GM12878 (cell line): ENCODE measurements around the gene TCERG1L. TPM values are rescaled to one million over a fixed set of nuclear protein-coding genes. Genes with fewer than 3 reads are reported as not detected.

Experiments
- ATAC-seq: fragments of 200-7000 bp; cut with Tn5 transposase; 3 replicates; pipeline ENCODE4 v1.9.1; 2020; ENCODE audit warnings: mild to moderate bottlenecking, moderate library complexity
- BruUV-seq: library from RNA; stranded (reverse); fragments of 400-500 nt; replicated peaks from 2 replicates; lab custom pipeline; 2021; lab: Mats Ljungman, UMichigan
- CTCF ChIA-PET: fragments of 300-600 bp; sonication (Branson Sonifier 250); formaldehyde crosslinking; extraction: SDS; loops from one replicate; lab custom pipeline; 2021; ENCODE audit warnings: inconsistent platforms; lab: Yijun Ruan, JAX
- POLR2A ChIA-PET: fragments of 350-600 bp; formaldehyde crosslinking; extraction: SDS; loops from one replicate; lab custom pipeline; 2021; ENCODE audit warnings: inconsistent platforms; lab: Charles Lee
- RAD21 ChIA-PET: fragments of 300-600 bp; sonication (Branson Sonifier 250); formaldehyde crosslinking; loops from one replicate; lab custom pipeline; 2023; ENCODE audit warnings: antibody characterized with exemption; ENCODE audit not compliant: unreplicated experiment; lab: Charles Lee
- SMC1A ChIA-PET: fragments of 300-600 bp; sonication (Branson Sonifier 250); formaldehyde crosslinking; loops from one replicate; lab custom pipeline; 2023; ENCODE audit not compliant: unreplicated experiment, uncharacterized antibody; lab: Charles Lee
- DNase-seq: peaks from one replicate; pipeline ENCODE4 v3.0.0-alpha.2; 2011; ENCODE audit warnings: low read depth, low spot score
- FAIRE-seq: peaks from 3 replicates; lab custom pipeline; 2011; peaks lifted over from hg19 to GRCh38; lab: Jason Lieb, UNC
- H2AFZ ChIP-seq: 2 replicates; pipeline ENCODE4 v1.6.0; 2011; ENCODE audit warnings: low read depth, low read length, control low read depth; ENCODE audit not compliant: control insufficient read depth
- H3K27ac ChIP-seq: 2 replicates; pipeline ENCODE4 v1.5.1; 2011; ENCODE audit warnings: control low read depth; ENCODE audit not compliant: control insufficient read depth, insufficient read depth
- H3K27me3 ChIP-seq, 2 experiments: replicated peaks in 1 of 2; 2 replicates each; pipeline versions ENCODE4 v1.6.0 to v1.6.1; 2011; ENCODE audit warnings: low read length in 1 of 2; ENCODE audit not compliant: control insufficient read depth in 2 of 2, insufficient read depth in 2 of 2
- H3K36me3 ChIP-seq, 2 experiments: 2 replicates each; pipeline ENCODE4 v1.5.1; 2011; ENCODE audit warnings: low read length in 1 of 2; ENCODE audit not compliant: control insufficient read depth in 2 of 2, insufficient read depth in 2 of 2
- H3K4me1 ChIP-seq: 2 replicates; pipeline ENCODE4 v1.6.1; 2011; ENCODE audit warnings: mild to moderate bottlenecking, low read length, moderate library complexity, mixed read lengths; ENCODE audit not compliant: control insufficient read depth, insufficient read depth
- H3K4me2 ChIP-seq: 2 replicates; pipeline ENCODE4 v1.6.0; 2011; ENCODE audit warnings: control low read depth; ENCODE audit not compliant: control insufficient read depth, insufficient read depth
- H3K4me3 ChIP-seq: fragments of 200-600 bp; sonication (generic); 2 replicates; pipeline ENCODE4 v1.5.1; 2016
- H3K79me2 ChIP-seq: 2 replicates; pipeline ENCODE4 v1.6.0; 2011; ENCODE audit warnings: low read length; ENCODE audit not compliant: control insufficient read depth, insufficient read depth
- H3K9ac ChIP-seq: 2 replicates; pipeline ENCODE4 v1.8.0; 2011; ENCODE audit warnings: low read length, control low read depth, mixed read lengths; ENCODE audit not compliant: control insufficient read depth, insufficient read depth
- H3K9me3 ChIP-seq: replicated peaks from 3 replicates; pipeline ENCODE4 v1.5.1; 2011; ENCODE audit warnings: mild to moderate bottlenecking, low read length; ENCODE audit not compliant: control insufficient read depth, insufficient read depth
- H4K20me1 ChIP-seq: 2 replicates; pipeline ENCODE4 v1.6.0; 2011; ENCODE audit not compliant: control insufficient read depth, insufficient read depth
- CHD1 ChIP-seq: IDR thresholded peaks from 2 replicates; pipeline ENCODE4 v1.6.1; 2012; ENCODE audit warnings: low read depth, low read length, improper control_type of control experiment
- CREM ChIP-seq: IDR thresholded peaks from 2 replicates; pipeline ENCODE4 v1.6.1; 2014; ENCODE audit warnings: antibody characterized with exemption, low read depth
- EZH2 ChIP-seq: IDR thresholded peaks from 2 replicates; pipeline ENCODE4 v1.6.1; 2012; ENCODE audit warnings: low read depth, mild to moderate bottlenecking, control low read depth, inconsistent platforms, low read length, borderline replicate concordance; ENCODE audit not compliant: control insufficient read depth
- FOXM1 ChIP-seq: IDR thresholded peaks from 2 replicates; pipeline ENCODE4 v1.6.1; 2012; ENCODE audit warnings: low read depth, mild to moderate bottlenecking, inconsistent platforms, low read length, moderate library complexity
- IKZF2 ChIP-seq, 2 experiments: fragments of 450-650 bp; IDR thresholded peaks; 2 replicates each; pipeline ENCODE4 v1.6.1; 2017; ENCODE audit warnings: mild to moderate bottlenecking in 2 of 2, moderate library complexity in 2 of 2
- MTA3 ChIP-seq: IDR thresholded peaks from 2 replicates; pipeline ENCODE4 v1.6.1; 2012; ENCODE audit warnings: low read length, inconsistent platforms, borderline replicate concordance
- NBN ChIP-seq: fragments of 450-650 bp; IDR thresholded peaks from 2 replicates; pipeline ENCODE4 v1.6.1; 2016
- NR2C1 ChIP-seq: fragments of 450-650 bp; IDR thresholded peaks from 2 replicates; pipeline ENCODE4 v1.6.1; 2017; ENCODE audit warnings: antibody characterized with exemption, mild to moderate bottlenecking, moderate library complexity
- RAD21 ChIP-seq: IDR thresholded peaks from 2 replicates; pipeline ENCODE4 v1.6.1; 2011; ENCODE audit warnings: mild to moderate bottlenecking, low read depth, low read length, moderate library complexity; ENCODE audit not compliant: insufficient read depth
- RUNX3 ChIP-seq: IDR thresholded peaks from 2 replicates; pipeline ENCODE4 v1.6.1; 2012; ENCODE audit warnings: low read length, inconsistent platforms
- SMARCA5 ChIP-seq: fragments of 450-650 bp; IDR thresholded peaks from 2 replicates; pipeline ENCODE4 v1.6.1; 2017; ENCODE audit warnings: mild to moderate bottlenecking
- SRF ChIP-seq, 2 experiments: IDR thresholded peaks; 2 replicates each; pipeline ENCODE4 v1.6.1; 2011; ENCODE audit warnings: low read depth in 2 of 2, low read length in 2 of 2, mild to moderate bottlenecking in 1 of 2, moderate library complexity in 1 of 2
- SUPT20H ChIP-seq: IDR thresholded peaks from 2 replicates; pipeline ENCODE4 v1.6.1; 2011; ENCODE audit warnings: low read depth, mild to moderate bottlenecking, low read length, moderate library complexity, borderline replicate concordance; ENCODE audit not compliant: control insufficient read depth
- ZNF217 ChIP-seq: fragments of 450-650 bp; IDR thresholded peaks from 2 replicates; pipeline ENCODE4 v1.6.1; 2017; ENCODE audit warnings: antibody characterized with exemption, mild to moderate bottlenecking
- ZNF384 ChIP-seq: IDR thresholded peaks from 2 replicates; pipeline ENCODE4 v1.6.1; 2012; ENCODE audit warnings: low read depth, mild to moderate bottlenecking, low read length, improper control_type of control experiment, borderline replicate concordance
- ZNF622 ChIP-seq: fragments of 450-650 bp; IDR thresholded peaks from 2 replicates; pipeline ENCODE4 v1.6.1; 2017; ENCODE audit warnings: mild to moderate bottlenecking, inconsistent platforms
- WGBS: methylation state at CpG from one replicate; pipeline ENCODE4 v1.1.6; 2016; ENCODE audit warnings: low lambda C conversion rate; ENCODE audit not compliant: insufficient replicate concordance, insufficient coverage; ENCODE audit errors: missing lambda C conversion rate; 5-methylcytosine and 5-hydroxymethylcytosine counted together
- in situ Hi-C: fragments of 300-500 bp; cut with MboI; formaldehyde crosslinking; loops from 9 replicates; pipeline ENCODE4 v1.14.3; 2018; ENCODE audit warnings: mixed read lengths
- intact Hi-C: fragments of 100-400 bp; cut with micrococcal nuclease; formaldehyde crosslinking; loops from one replicate; pipeline ENCODE4 v1.14.2; 2022; ENCODE audit not compliant: unreplicated experiment
- polyA plus RNA-seq, 11 experiments: library from polyadenylated mRNA; depleted of rRNA in 4 of 11; unstranded in 6 of 11; stranded (reverse) in 5 of 11; fragments of >200 nt; fragmentation: Nextera tagmentation in 4 of 11; fragmentation: Illumina TruSeq in 1 of 11; extraction: Ambion mirVana in 4 of 11; extraction: Trizol in 1 of 11; gene quantifications; 1 replicate in 1 of 11; 2 replicates in 10 of 11; pipeline versions ENCODE4 v1.2.1 to v1.2.3, GENCODE V29; 2011 to 2016; ENCODE audit warnings: inconsistent platforms in 2 of 11, missing spikeins in 2 of 11, low read depth in 1 of 11
- total RNA-seq, 4 experiments: library from RNA; depleted of rRNA in 3 of 4; stranded (reverse); fragments of >200 nt in 3 of 4; fragmentation: Illumina TruSeq in 1 of 4; extraction: Trizol in 1 of 4; gene quantifications; 2 replicates each; pipeline versions ENCODE4 v1.2.1 to v1.2.3, GENCODE V29; 2013 to 2021
- TF ChIP-seq, protein P1 (sequence below): IDR thresholded peaks from 2 replicates; pipeline ENCODE4 v1.6.1; 2012; ENCODE audit warnings: mild to moderate bottlenecking, low read depth, low read length

TCERG1L gene
- total and polyA plus RNA-seq, 10 of the 15 experiments (the other 5 are each of a cell fraction or from before 2014, with no cell fraction given): not detected

GRCh38 chr10:131199646-131200045 lies 111.9 kb downstream of the TCERG1L start:
- DNase-seq: no peak
- Histone ChIP-seq H3K36me3 (no peaks in the 10 kb centered on the region), H3K4me1 (no peaks in the 10 kb centered on the region), H3K27ac (no peak overlapping the region), H3K4me3 (no peak overlapping the region), H3K9ac (no peak overlapping the region), H3K27me3 (no peaks in the 10 kb centered on the region), H3K4me2 (no peak overlapping the region), H2AFZ (no peak overlapping the region), H3K9me3 (no peaks in the 10 kb centered on the region; the same call in 2 of the 3 replicates), H4K20me1 (no peaks in the 10 kb centered on the region), H3K79me2 (no peaks in the 10 kb centered on the region)
- no peak for TF ChIP-seq NBN
- no peak for FAIRE-seq
- CTCF ChIA-PET: no interaction called here
- no peak for ATAC-seq
- RAD21 ChIA-PET: no interaction called here
- intact Hi-C loops: no loop called here
- POLR2A ChIA-PET: no interaction called here
- BruUV-seq: no TSS peak
- under 1% methylated on average over 6 of the region's 6 CpGs for WGBS
- SMC1A ChIA-PET: interaction anchor here (0.6 kb wide), 1 partner anchor 379 kb away, joined by 3 read pairs; no protein-coding TSS in a partner anchor
- in situ Hi-C loops: no loop called here

DNA sequence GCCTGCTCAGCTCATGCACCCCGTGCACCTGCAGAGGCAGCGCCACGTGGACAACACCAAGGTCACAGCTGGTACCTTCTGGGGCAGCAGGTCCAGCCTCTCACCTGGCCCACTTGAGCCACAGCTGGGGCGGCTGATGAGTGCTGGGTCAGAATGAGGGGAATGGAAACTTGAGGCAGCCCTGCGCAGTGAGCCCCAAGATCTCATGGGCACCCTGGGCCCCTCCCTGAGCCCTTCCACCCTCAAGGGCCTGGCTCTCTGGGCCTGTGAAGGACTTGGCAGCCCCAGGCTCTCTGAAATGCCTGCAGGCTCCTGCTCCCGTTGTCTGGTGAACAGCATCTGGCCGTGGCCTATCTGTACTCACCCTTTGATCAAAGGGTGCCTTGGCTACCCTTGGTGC lies 112.7 kb downstream of the TCERG1L start:
- H3K4me2 ChIP-seq: no peak overlapping the region
- H3K9me3 ChIP-seq: no peaks in the 10 kb centered on the region; the same call in 2 of the 3 replicates
- ChIA-PET RAD21 (no interaction called here), SMC1A (no interaction called here), CTCF (no interaction called here), POLR2A (no interaction called here)
- no peaks in the 10 kb centered on the region for H3K79me2 ChIP-seq
- 17% methylated on average over 7 of the region's 7 CpGs for WGBS
- no peak overlapping the region for H3K27ac ChIP-seq
- in situ Hi-C loops (no loop called here), intact Hi-C loops (no loop called here)
- no peak overlapping the region for H3K9ac ChIP-seq
- no peak overlapping the region for H2AFZ ChIP-seq
- ATAC-seq (no peak), DNase-seq (no peak), FAIRE-seq (no peak)
- no peaks in the 10 kb centered on the region for H3K27me3 ChIP-seq
- no peaks in the 10 kb centered on the region for H3K36me3 ChIP-seq
- no peaks in the 10 kb centered on the region for H4K20me1 ChIP-seq
- no TSS peak for BruUV-seq
- H3K4me3 ChIP-seq: no peak overlapping the region
- H3K4me1 ChIP-seq: no peaks in the 10 kb centered on the region
- TF ChIP-seq NR2C1: no peak
- no peak for TF ChIP-seq ZNF384
- TF ChIP-seq SMARCA5: no peak
- no peak for TF ChIP-seq SUPT20H
- TF ChIP-seq CHD1: no peak
- no peak for TF ChIP-seq RUNX3
- TF ChIP-seq, protein P1, sequence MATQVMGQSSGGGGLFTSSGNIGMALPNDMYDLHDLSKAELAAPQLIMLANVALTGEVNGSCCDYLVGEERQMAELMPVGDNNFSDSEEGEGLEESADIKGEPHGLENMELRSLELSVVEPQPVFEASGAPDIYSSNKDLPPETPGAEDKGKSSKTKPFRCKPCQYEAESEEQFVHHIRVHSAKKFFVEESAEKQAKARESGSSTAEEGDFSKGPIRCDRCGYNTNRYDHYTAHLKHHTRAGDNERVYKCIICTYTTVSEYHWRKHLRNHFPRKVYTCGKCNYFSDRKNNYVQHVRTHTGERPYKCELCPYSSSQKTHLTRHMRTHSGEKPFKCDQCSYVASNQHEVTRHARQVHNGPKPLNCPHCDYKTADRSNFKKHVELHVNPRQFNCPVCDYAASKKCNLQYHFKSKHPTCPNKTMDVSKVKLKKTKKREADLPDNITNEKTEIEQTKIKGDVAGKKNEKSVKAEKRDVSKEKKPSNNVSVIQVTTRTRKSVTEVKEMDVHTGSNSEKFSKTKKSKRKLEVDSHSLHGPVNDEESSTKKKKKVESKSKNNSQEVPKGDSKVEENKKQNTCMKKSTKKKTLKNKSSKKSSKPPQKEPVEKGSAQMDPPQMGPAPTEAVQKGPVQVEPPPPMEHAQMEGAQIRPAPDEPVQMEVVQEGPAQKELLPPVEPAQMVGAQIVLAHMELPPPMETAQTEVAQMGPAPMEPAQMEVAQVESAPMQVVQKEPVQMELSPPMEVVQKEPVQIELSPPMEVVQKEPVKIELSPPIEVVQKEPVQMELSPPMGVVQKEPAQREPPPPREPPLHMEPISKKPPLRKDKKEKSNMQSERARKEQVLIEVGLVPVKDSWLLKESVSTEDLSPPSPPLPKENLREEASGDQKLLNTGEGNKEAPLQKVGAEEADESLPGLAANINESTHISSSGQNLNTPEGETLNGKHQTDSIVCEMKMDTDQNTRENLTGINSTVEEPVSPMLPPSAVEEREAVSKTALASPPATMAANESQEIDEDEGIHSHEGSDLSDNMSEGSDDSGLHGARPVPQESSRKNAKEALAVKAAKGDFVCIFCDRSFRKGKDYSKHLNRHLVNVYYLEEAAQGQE: no peak
- no peak for TF ChIP-seq ZNF622
- TF ChIP-seq FOXM1: no peak
- TF ChIP-seq IKZF2 (IDR thresholded peaks at IDR 0.05): no peak
- no peak for TF ChIP-seq ZNF217
- no peak for TF ChIP-seq MTA3
- TF ChIP-seq CREM: no peak
- TF ChIP-seq EZH2: no peak
- TF ChIP-seq RAD21: no peak
- TF ChIP-seq SRF (IDR thresholded peaks at IDR 0.05; ENCODE audit: low read depth in 2 of 2, low read length in 2 of 2): no peak
